Measurements from ENCODE around the gene KLF9. TPM values are rescaled to one million over a fixed set of nuclear protein-coding genes. Genes with fewer than 3 reads are reported as not detected.

KLF9 gene
- total RNA-seq, 4 donors from 2014 or later, result 60.3 to 111 (median 82.9) TPM

DNA sequence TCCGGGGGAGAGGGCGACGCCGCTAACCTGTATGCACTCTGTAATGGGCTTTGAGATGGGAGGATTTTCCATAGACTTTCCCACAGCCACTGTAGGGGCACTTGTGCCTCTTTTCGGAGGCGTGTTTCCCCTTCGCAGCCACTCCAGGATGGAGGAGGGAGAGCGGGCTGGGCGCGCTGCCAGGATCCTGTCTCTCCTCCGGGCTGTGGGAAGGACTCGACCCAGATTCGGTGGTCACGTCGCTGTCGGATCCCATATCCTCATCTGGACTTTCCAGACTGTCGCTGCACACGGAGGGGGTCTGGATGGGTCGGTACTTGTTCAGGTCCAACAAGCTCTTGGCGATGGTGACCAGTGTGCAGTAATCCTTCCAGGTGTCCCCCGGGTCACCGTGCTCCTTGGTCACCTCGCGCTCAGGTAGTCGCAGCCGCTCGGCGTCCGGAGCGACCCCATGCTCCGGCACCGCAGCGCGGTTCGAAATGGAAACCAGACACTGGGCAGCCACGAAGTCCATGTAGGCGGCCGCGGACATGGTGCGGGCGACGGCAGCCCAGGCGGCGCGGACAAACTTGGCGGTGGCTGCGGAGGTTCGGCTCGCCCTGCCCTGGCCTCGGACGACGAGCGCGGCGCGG is 1.5 kb downstream of the KLF9 start:
- H3K9me3 ChIP-seq, result no peaks in the 10 kb centered on the region
- peaks cover 19 to 61% (median 43%) of the 10 kb centered on the region in 4 donors for H3K4me1 ChIP-seq
- in situ Hi-C loops (cut with MboI; ENCODE audit: low pct_ligation_motif_present in 1 of 4, low pct_unique_long_range_greater_than_20kb in 1 of 4, low sequenced_read_pairs in 3 of 4), result loop anchor here in 1 of 4 donors (10.0 kb wide), 1 partner anchor 72 kb away; no protein-coding TSS in a partner anchor
- H3K36me3 ChIP-seq, result no peaks in the 10 kb centered on the region
- peak; percentile 83 for DNase-seq
- no peaks in the 10 kb centered on the region for H3K27me3 ChIP-seq
- WGBS, 2 donors (ENCODE audit: low coverage in 1 of 2), result 1% methylated on average over 36 of the region's 56 CpGs; no CpG with 5 or more reads in 1 of the 2 donors
- intact Hi-C loops (cut with DNase I; ENCODE audit: low total_unique reads), result loop anchor here (10.0 kb wide), 3 partner anchors 368 to 1952 kb away; partner anchors contain the start of genes MAMDC2 and ZFAND5
- H3K4me3 ChIP-seq, result peak overlapping the region; percentile 89 to 96 (median 92)
- TF ChIP-seq EP300 (IDR thresholded peaks at IDR 0.05; ENCODE audit: low read depth) (peak; percentile 47), POLR2A (IDR thresholded peaks at IDR 0.05) (peak; percentile 62), POLR2AphosphoS5 (IDR thresholded peaks at IDR 0.05) (peak in 2 of 3 donors; percentile 61 to 79)
- TF ChIP-seq, protein P1, sequence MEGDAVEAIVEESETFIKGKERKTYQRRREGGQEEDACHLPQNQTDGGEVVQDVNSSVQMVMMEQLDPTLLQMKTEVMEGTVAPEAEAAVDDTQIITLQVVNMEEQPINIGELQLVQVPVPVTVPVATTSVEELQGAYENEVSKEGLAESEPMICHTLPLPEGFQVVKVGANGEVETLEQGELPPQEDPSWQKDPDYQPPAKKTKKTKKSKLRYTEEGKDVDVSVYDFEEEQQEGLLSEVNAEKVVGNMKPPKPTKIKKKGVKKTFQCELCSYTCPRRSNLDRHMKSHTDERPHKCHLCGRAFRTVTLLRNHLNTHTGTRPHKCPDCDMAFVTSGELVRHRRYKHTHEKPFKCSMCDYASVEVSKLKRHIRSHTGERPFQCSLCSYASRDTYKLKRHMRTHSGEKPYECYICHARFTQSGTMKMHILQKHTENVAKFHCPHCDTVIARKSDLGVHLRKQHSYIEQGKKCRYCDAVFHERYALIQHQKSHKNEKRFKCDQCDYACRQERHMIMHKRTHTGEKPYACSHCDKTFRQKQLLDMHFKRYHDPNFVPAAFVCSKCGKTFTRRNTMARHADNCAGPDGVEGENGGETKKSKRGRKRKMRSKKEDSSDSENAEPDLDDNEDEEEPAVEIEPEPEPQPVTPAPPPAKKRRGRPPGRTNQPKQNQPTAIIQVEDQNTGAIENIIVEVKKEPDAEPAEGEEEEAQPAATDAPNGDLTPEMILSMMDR (IDR thresholded peaks at IDR 0.05), result no peak
- peak overlapping the region; percentile 99 to 100 (median 100) for H3K27ac ChIP-seq

DNA sequence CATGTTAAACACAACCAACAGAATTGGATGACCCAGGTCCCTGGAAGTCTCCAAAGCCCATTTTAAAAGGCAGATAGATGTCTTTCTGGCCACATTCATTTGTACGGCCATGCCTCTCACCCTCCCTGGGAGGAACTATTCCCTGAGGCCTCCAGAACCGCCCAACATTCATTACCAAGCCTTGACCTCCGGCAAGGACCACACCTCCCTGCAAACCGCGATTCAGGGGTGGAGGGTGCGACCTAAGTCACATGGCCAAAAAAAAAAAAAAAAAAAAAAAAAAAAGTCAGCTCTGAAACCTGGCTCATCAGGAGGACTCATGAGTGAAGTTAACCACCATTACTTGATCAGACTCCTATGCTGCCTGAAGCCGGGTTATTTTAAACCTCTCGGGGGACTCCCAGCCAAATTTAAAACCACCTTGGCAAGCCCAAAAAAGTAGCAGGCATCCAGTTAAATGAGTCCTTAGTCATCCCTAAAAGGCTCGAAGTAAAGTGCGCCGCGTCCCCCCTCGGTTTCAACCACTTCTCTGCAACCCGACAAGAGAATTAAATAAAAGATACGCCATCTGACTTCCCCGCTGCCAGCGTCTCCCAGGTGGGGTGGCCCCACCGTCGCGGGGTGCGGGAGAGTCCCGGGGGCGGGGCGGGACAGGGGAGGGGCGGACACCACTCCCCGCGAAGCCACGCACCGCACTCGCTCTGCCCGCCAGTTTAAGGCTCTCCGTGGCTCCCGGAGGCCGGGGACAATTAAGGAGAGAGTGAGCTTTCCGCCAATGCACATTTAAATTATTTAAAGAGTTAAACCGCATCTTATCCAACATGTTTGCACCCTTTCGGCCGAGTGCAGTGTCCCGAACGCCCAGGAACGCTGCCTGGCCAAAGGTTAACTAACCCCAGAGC is 2.3 kb downstream of the KLF9 start:
- H3K27me3 ChIP-seq, result no peaks in the 10 kb centered on the region
- H3K9me3 ChIP-seq, result no peaks in the 10 kb centered on the region
- H3K4me1 ChIP-seq, result peaks cover 19 to 61% (median 43%) of the 10 kb centered on the region in 4 donors
- intact Hi-C loops (cut with DNase I; ENCODE audit: low total_unique reads), result loop anchor here (10.0 kb wide), 3 partner anchors 367 to 1953 kb away; partner anchors contain the start of genes MAMDC2 and ZFAND5
- H3K27ac ChIP-seq, result peak overlapping the region; percentile 99 to 100 (median 100)
- peak overlapping the region; percentile 89 to 96 (median 92) for H3K4me3 ChIP-seq
- peak; percentile 88 for DNase-seq
- in situ Hi-C loops (cut with MboI; ENCODE audit: low pct_ligation_motif_present in 1 of 4, low pct_unique_long_range_greater_than_20kb in 1 of 4, low sequenced_read_pairs in 3 of 4), result loop anchor here in 1 of 4 donors (10.0 kb wide), 1 partner anchor 73 kb away; no protein-coding TSS in a partner anchor
- TF ChIP-seq POLR2AphosphoS5 (IDR thresholded peaks at IDR 0.05), result peak; percentile 82 to 93 (median 91)
- TF ChIP-seq POLR2A (IDR thresholded peaks at IDR 0.05), result peak; percentile 93
- no peak for TF ChIP-seq EP300 (IDR thresholded peaks at IDR 0.05; ENCODE audit: low read depth)
- H3K36me3 ChIP-seq, result no peaks in the 10 kb centered on the region
- 0 to 1% methylated on average over 7 to 41 of the region's 41 CpGs for WGBS, 2 donors (ENCODE audit: low coverage in 1 of 2)

- TF ChIP-seq EP300 (IDR thresholded peaks at IDR 0.05; ENCODE audit: low read depth) (no peak), POLR2A (IDR thresholded peaks at IDR 0.05) (peak; percentile 35), POLR2AphosphoS5 (IDR thresholded peaks at IDR 0.05) (peak; percentile 71 to 88 (median 73))
- intact Hi-C loops (cut with DNase I; ENCODE audit: low total_unique reads), result loop anchor here (10.0 kb wide), 3 partner anchors 367 to 1953 kb away; partner anchors contain the start of genes MAMDC2 and ZFAND5
Measured at GRCh38 chr9:70411121-70411929, 3.1 kb downstream of the KLF9 start.

DNA sequence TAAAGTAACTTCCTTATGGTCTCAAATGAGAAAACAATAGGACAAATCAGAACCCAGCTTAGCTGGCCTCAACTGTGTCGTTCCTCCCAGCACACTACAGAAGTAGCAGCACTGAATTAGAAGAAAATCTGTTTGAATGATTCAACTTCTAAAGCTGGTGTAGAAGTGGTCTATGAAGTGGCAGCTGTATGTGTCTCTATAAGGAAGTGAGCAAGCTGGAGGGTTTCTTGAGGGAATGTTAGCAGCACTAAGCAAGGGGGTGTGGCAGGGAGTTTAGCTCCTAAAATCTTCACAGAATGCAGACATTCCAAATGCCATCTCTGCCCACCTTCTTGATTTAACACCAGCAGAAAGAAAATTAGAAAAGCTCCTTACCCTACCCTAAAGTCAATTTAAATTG is 4.1 kb downstream of the KLF9 start:
- H3K36me3 ChIP-seq, result no peaks in the 10 kb centered on the region
- intact Hi-C loops (cut with DNase I; ENCODE audit: low total_unique reads) (loop anchor here (10.0 kb wide), 3 partner anchors 366 to 1954 kb away; partner anchors contain the start of genes MAMDC2 and ZFAND5), in situ Hi-C loops (cut with MboI; ENCODE audit: low pct_ligation_motif_present in 1 of 4, low pct_unique_long_range_greater_than_20kb in 1 of 4, low sequenced_read_pairs in 3 of 4) (loop anchor here in 1 of 4 donors (10.0 kb wide), 1 partner anchor 74 kb away; no protein-coding TSS in a partner anchor)
- peak overlapping the region; percentile 89 to 96 (median 92) for H3K4me3 ChIP-seq
- no peak for DNase-seq
- WGBS, 2 donors (ENCODE audit: low coverage in 1 of 2), result 5 to 13% methylated on average over 1 of the region's 1 CpG
- no peak for TF ChIP-seq EP300 (IDR thresholded peaks at IDR 0.05; ENCODE audit: low read depth)
- TF ChIP-seq POLR2AphosphoS5 (IDR thresholded peaks at IDR 0.05), result peak in 2 of 3 donors; percentile 7 to 31
- TF ChIP-seq, protein P1 (IDR thresholded peaks at IDR 0.05), result no peak
- H3K9me3 ChIP-seq, result no peaks in the 10 kb centered on the region
- H3K27me3 ChIP-seq, result no peaks in the 10 kb centered on the region
- H3K27ac ChIP-seq, result peak overlapping the region; percentile 99 to 100 (median 100)
- peaks cover 31 to 63% (median 60%) of the 10 kb centered on the region in 4 donors for H3K4me1 ChIP-seq

More at GRCh38 chr9:70411121-70411929, 3.1 kb downstream of the KLF9 start:
- 9 to 13% methylated on average over 7 to 14 of the region's 15 CpGs for WGBS, 2 donors (ENCODE audit: low coverage in 1 of 2)
- Histone ChIP-seq H3K4me3 (peak overlapping the region; percentile 89 to 96 (median 92)), H3K4me1 (peaks cover 22 to 63% (median 51%) of the 10 kb centered on the region in 4 donors), H3K9me3 (no peaks in the 10 kb centered on the region), H3K36me3 (no peaks in the 10 kb centered on the region), H3K27ac (peak overlapping the region; percentile 99 to 100 (median 100)), H3K27me3 (no peaks in the 10 kb centered on the region)
- in situ Hi-C loops (cut with MboI; ENCODE audit: low pct_ligation_motif_present in 1 of 4, low pct_unique_long_range_greater_than_20kb in 1 of 4, low sequenced_read_pairs in 3 of 4), result loop anchor here in 1 of 4 donors (10.0 kb wide), 1 partner anchor 73 kb away; no protein-coding TSS in a partner anchor
- DNase-seq, result peak; percentile 64
